Fibroblast of skin of left biceps (primary cell): ENCODE data around the gene SLC22A3.
"Not testable (repeated sequence)": the region's sequence is repeated elsewhere in the genome, so short reads cannot be mapped to it uniquely, and the experiment has no call there.

Source experiments
- DNase-seq, 2 experiments: peaks; one replicate each; pipeline ENCODE4 v3.0.0-alpha.2; 2013; ENCODE audit warnings: low read depth in 2 of 2

Gene SLC22A3, protein sequence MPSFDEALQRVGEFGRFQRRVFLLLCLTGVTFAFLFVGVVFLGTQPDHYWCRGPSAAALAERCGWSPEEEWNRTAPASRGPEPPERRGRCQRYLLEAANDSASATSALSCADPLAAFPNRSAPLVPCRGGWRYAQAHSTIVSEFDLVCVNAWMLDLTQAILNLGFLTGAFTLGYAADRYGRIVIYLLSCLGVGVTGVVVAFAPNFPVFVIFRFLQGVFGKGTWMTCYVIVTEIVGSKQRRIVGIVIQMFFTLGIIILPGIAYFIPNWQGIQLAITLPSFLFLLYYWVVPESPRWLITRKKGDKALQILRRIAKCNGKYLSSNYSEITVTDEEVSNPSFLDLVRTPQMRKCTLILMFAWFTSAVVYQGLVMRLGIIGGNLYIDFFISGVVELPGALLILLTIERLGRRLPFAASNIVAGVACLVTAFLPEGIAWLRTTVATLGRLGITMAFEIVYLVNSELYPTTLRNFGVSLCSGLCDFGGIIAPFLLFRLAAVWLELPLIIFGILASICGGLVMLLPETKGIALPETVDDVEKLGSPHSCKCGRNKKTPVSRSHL

DNA sequence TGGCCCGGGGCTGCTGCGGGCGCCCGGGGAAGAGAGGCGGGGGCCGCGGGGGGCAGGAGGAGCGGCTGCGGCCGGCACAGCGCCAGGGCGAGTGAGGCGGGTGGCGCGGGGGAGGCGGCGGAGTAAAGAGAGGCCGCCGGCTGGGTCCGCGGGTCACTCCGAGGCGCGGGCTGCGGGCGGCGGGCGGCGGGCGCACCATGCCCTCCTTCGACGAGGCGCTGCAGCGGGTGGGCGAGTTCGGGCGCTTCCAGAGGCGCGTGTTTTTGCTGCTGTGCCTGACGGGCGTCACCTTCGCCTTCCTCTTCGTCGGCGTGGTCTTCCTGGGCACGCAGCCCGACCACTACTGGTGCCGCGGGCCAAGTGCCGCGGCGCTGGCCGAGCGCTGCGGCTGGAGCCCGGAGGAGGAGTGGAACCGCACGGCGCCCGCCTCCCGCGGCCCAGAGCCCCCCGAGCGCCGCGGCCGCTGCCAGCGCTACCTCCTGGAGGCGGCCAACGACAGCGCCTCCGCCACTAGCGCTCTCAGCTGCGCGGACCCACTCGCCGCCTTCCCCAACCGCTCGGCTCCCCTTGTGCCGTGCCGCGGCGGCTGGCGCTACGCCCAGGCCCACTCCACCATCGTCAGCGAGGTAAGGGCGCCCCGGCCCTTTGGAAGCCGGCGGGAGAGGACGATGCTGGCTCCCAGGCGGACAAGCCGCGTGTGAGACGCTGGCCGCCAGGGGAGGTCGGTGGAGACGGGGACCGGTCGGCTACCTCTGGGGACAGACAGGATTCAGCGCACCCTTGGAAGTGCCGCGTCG lies at the start of gene SLC22A3:
SLC22A3 (plus strand) TSS at position 156 of the 797 bp plus-strand sequence; CDS start at position 198, 42 bp downstream.
- no peak for DNase-seq

- no peak for DNase-seq
These were observed 48.6 kb upstream of the SLC22A3 start for GRCh38 chr6:160299559-160299958.

GRCh38 chr6:160300076-160300695 lies 48.0 kb upstream of the SLC22A3 start:
- DNase-seq = no peak

- no peak for DNase-seq
These were observed 46.8 kb upstream of the SLC22A3 start for GRCh38 chr6:160301339-160301738.

DNA sequence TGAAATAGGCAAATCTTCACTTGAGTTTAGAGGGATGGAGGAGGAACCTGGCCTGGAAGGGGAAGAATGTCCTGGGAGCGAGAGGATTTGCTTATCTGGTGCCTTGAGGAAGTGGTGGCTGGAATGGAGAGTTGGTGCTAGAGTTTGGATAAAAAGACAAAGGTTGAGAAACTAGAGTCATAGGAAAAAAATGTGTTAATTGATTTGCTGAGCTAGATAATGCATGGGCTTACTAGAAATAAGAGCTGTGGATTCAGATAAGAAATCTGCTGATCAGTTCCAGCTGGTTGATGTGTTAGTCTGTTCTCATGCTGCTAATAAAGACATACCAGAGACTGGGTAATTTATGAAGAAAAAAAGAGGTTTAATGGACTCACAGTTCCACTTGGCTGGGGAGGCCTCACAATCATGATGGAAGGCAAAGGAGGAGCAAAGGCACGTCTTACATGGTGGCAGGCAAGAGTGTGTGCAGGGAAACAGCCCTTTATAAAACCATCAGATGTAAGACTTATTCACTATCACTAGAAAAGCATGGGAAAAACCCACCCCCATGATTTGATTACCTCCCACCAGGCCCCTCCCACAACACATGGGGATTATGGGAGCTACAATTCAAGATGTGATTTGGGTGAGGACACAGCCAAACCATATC lies 45.6 kb upstream of the SLC22A3 start:
- not testable (repeated sequence) for DNase-seq

GRCh38 chr6:160303806-160304205 lies 44.4 kb upstream of the SLC22A3 start:
- DNase-seq = no peak

- no peak for DNase-seq
These were observed 42.1 kb upstream of the SLC22A3 start for GRCh38 chr6:160305926-160306713.

DNA sequence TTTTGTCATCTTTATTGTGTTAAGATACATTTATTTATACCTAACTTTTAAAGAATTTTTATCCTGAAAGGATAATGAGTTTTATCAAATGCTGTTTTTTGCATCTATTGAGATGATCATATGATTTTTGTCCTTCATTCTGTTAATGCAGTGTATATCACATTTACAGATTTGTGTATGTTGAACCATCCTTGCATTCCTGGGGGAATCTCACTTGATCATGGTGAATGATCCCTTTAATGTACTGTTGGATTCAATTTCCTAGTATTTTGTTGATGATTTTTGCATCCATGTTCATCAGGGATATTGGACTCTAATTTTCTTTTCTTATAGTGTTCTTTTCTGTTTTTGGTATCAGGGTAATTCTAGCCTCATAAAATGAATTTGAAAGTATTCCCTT lies 38.5 kb upstream of the SLC22A3 start:
- no peak for DNase-seq

DNA sequence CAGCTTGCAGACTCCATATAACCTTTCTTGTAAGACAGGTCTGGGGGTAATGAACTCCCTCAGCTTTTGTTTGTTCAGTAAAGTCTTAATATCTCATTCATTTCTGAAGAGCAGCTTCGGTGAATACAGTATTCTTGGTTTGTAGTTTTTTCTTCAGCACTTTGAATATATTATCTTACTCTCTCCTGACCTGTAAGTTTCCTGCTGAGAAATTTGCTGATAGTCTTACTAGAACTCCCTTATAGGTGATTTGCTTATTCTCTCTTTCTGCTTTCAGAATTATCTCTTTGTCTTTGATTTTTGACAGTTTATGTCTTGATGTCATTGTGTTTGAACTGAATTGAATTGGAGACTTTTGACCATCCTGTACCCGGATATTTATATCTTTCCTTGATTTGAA lies 35.3 kb upstream of the SLC22A3 start:
- DNase-seq = no peak

DNA sequence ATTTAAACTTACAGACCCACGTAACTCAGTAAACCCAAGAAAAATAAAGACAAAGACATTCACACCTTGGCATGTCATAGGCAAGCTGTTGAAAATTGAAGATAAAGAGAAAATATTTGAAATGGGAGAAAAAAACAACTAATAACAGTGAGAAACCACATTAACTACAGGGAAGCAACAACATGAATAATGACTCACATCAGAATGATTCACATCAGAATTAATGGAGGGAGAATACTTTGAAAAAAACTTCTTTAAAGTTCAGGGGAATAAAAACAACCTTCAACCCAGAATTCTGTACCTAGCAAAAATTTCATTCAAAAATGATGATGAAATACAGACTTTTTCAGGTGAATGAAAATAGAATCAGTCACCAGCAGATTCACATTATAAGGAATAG lies 32.9 kb upstream of the SLC22A3 start:
- DNase-seq = no peak

DNA sequence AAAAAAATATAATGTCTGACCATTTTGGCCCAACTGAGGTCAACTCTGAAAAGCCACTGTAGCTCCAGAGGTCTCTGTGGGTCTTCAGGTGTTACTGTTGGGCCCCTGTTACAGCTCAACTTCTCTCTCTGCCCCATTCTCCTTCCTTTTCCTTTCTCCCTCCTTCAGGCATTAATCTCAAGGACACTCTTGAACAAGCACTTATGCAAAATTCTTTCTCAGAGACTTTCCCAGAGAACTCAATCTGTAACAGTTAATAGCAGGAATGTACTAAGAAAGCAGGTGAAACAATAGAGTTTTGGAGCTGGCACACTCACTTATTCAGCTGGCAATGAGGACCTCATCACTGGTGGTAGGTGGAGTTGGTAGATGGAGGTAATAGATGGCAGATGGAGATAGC lies 31.9 kb upstream of the SLC22A3 start:
- no peak for DNase-seq

- no peak for DNase-seq
These were observed 28.9 kb upstream of the SLC22A3 start for GRCh38 chr6:160319246-160319645.

- no peak for DNase-seq
These were observed 26.3 kb upstream of the SLC22A3 start for GRCh38 chr6:160321729-160322505.

GRCh38 chr6:160327981-160328380 lies 20.2 kb upstream of the SLC22A3 start:
- DNase-seq = no peak

- no peak for DNase-seq
These were observed 19.7 kb upstream of the SLC22A3 start for GRCh38 chr6:160328447-160328846.

- DNase-seq = no peak
These were observed 19.0 kb upstream of the SLC22A3 start for GRCh38 chr6:160329188-160329587.

DNA sequence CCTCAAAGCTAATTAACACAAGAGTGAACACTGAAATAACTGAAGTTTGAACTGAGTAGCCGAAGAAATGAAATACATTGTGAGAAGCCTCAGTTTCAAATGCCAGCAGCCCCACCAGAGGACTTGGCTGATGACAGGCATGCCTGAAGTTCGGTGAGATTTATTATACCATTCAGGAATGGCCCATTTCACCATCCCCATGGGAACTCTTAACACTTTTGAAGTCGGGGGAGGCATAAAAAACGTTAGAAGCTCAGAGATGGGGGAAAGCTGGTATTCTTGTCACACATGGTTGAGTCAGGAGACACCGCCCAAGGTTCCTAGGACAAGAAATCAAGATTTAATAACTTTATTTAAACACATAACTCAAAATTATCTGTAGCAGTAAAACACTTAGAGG lies 17.6 kb upstream of the SLC22A3 start:
- no peak for DNase-seq

- DNase-seq = no peak
These were observed 17.0 kb upstream of the SLC22A3 start for GRCh38 chr6:160331204-160331603.

DNA sequence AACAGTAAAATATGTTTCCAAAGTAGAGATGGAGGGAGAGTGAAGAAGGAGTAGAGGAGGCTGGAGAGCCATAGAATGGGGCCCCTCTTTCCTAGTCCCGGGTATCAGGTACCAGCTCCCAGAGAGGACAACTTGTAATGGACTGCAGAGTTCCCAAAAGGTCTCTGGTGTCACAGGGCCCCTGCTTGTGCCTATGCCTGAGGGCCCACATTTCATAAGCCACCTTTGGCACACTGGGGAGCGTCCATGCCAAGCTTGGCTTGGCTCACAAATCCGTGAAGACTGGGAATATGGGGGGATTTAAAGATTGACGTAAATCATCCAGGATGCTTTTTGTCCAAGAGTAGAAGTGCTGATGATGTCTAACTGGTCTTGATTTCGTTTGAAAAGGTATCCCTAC lies 16.4 kb upstream of the SLC22A3 start:
- no peak for DNase-seq

GRCh38 chr6:160333101-160333500 lies 15.1 kb upstream of the SLC22A3 start:
- no peak for DNase-seq
